Breast epithelium (tissue), 4 donors: ENCODE results near the gene AMPD1. TPM values are rescaled to one million over a fixed set of nuclear protein-coding genes. Genes with fewer than 3 reads are reported as not detected.

Source experiments
- DNase-seq, 2 donors: peaks; one replicate each; pipeline ENCODE4 v3.0.0-alpha.2; 2019; ENCODE audit warnings: low spot score in 2 of 2
- H3K27ac ChIP-seq, 2 donors: fragments of 200-600 bp; sonication (generic) in 1 of 2; one replicate each; pipeline ENCODE4 v1.5.1; 2016 to 2019; ENCODE audit warnings: mild to moderate bottlenecking in 1 of 2
- H3K27me3 ChIP-seq, 2 donors: fragments of 200-600 bp; sonication (generic) in 1 of 2; one replicate each; pipeline versions ENCODE4 v1.5.1 to v1.6.0; 2017 to 2019; ENCODE audit warnings: control low read depth in 1 of 2, mild to moderate bottlenecking in 1 of 2
- H3K36me3 ChIP-seq: fragments of 200-600 bp; one replicate; pipeline ENCODE4 v1.5.1; 2019
- H3K4me1 ChIP-seq, 2 donors: fragments of 200-600 bp; sonication (generic); one replicate each; pipeline ENCODE4 v1.5.1; 2016 to 2019; ENCODE audit warnings: control low read depth in 1 of 2
- H3K4me3 ChIP-seq, 3 donors: fragments of 200-600 bp; sonication (generic); 1 replicate in 2 of 3; 2 replicates in 1 of 3; pipeline ENCODE4 v1.5.1; 2016 to 2019; ENCODE audit warnings: mild to moderate bottlenecking in 3 of 3, moderate library complexity in 2 of 3
- H3K9me3 ChIP-seq, 2 donors: fragments of 200-600 bp; sonication (generic) in 1 of 2; one replicate each; pipeline ENCODE4 v1.5.1; 2016 to 2019; ENCODE audit warnings: control low read depth in 1 of 2
- POLR2A ChIP-seq: fragments of 450-650 bp; IDR thresholded peaks from one replicate; pipeline ENCODE4 v1.6.1; 2016; ENCODE audit warnings: antibody characterized with exemption, mild to moderate bottlenecking, moderate library complexity
- POLR2AphosphoS5 ChIP-seq, 3 donors: sonication (generic); formaldehyde crosslinking; IDR thresholded peaks; one replicate each; pipeline ENCODE4 v1.6.1; 2017; ENCODE audit warnings: antibody characterized with exemption in 3 of 3
- intact Hi-C: fragments of 100-400 bp; cut with DNase I; formaldehyde crosslinking; loops from one replicate; pipeline ENCODE4 v1.15.1; 2023; ENCODE audit warnings: low total_unique reads
- total RNA-seq, 3 donors: library from RNA; depleted of rRNA; stranded (reverse); fragments of >200 nt; gene quantifications; one replicate each; pipeline ENCODE4 v1.1.0, GENCODE V29; 2016
- TF ChIP-seq, protein P1 (sequence below), 3 donors: fragments of 450-650 bp; IDR thresholded peaks; one replicate each; pipeline ENCODE4 v1.5.1; 2016 to 2017; ENCODE audit warnings: antibody characterized with exemption in 3 of 3, mild to moderate bottlenecking in 3 of 3, moderate library complexity in 3 of 3

AMPD1 gene
- total RNA-seq, 3 donors from 2014 or later, result 2.3 to 2.9 TPM; not detected in 1

DNA sequence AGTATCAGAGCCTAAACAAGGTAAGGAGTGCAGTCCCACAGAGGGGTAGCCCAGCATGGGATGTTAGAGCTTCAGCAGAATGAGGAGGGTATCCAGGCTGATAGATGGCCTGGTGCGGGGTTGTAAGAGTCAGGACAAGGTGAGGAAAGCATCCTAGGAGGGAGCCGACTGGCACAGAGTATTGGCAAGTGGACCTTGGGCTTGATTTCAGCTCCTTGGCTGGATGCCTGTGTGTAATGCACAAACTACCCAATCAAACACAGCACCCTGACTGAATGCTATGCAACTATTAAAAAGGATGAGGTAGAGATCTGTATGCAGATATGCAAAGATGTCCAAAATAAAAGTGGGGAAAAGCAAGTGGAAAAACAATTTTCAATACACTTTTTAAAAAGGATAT lies 43.5 kb downstream of the AMPD1 start:
- intact Hi-C loops, result no loop called here
- H3K36me3 ChIP-seq, result no peaks in the 10 kb centered on the region
- no peak for DNase-seq
- no peaks in the 10 kb centered on the region for H3K4me1 ChIP-seq
- no peak overlapping the region for H3K4me3 ChIP-seq
- H3K9me3 ChIP-seq, result no peaks in the 10 kb centered on the region
- H3K27ac ChIP-seq, result no peak overlapping the region
- no peaks in the 10 kb centered on the region for H3K27me3 ChIP-seq
- TF ChIP-seq, protein P1, sequence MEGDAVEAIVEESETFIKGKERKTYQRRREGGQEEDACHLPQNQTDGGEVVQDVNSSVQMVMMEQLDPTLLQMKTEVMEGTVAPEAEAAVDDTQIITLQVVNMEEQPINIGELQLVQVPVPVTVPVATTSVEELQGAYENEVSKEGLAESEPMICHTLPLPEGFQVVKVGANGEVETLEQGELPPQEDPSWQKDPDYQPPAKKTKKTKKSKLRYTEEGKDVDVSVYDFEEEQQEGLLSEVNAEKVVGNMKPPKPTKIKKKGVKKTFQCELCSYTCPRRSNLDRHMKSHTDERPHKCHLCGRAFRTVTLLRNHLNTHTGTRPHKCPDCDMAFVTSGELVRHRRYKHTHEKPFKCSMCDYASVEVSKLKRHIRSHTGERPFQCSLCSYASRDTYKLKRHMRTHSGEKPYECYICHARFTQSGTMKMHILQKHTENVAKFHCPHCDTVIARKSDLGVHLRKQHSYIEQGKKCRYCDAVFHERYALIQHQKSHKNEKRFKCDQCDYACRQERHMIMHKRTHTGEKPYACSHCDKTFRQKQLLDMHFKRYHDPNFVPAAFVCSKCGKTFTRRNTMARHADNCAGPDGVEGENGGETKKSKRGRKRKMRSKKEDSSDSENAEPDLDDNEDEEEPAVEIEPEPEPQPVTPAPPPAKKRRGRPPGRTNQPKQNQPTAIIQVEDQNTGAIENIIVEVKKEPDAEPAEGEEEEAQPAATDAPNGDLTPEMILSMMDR (IDR thresholded peaks at IDR 0.05), result no peak
- no peak for TF ChIP-seq POLR2AphosphoS5 (IDR thresholded peaks at IDR 0.05)
- TF ChIP-seq POLR2A, result no peak

DNA sequence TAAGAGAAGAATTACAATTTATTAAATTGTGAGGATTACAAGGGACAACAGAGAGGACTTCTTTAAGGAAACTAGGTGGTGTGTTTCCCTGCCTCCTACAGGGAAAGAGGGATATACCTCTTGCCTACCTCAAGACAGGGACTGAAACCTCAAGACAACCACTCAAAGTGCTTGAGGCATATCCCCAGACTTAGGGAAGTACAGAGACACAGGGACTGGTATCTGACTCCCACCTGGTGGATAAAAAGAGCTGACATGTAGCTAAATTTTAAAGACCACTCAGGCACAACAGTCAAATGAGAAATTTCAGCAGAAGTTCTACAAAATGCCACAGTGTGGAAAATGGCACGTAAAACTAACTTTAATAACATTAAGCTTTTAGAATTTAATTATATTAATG lies 46.8 kb downstream of the AMPD1 start:
- Histone ChIP-seq H3K36me3 (no peaks in the 10 kb centered on the region), H3K4me3 (no peak overlapping the region), H3K9me3 (no peaks in the 10 kb centered on the region), H3K4me1 (no peaks in the 10 kb centered on the region), H3K27ac (no peak overlapping the region), H3K27me3 (no peaks in the 10 kb centered on the region)
- TF ChIP-seq, protein P1 (IDR thresholded peaks at IDR 0.05), result no peak
- TF ChIP-seq POLR2A (no peak), POLR2AphosphoS5 (IDR thresholded peaks at IDR 0.05) (no peak)
- intact Hi-C loops, result no loop called here
- DNase-seq, result no peak

DNA sequence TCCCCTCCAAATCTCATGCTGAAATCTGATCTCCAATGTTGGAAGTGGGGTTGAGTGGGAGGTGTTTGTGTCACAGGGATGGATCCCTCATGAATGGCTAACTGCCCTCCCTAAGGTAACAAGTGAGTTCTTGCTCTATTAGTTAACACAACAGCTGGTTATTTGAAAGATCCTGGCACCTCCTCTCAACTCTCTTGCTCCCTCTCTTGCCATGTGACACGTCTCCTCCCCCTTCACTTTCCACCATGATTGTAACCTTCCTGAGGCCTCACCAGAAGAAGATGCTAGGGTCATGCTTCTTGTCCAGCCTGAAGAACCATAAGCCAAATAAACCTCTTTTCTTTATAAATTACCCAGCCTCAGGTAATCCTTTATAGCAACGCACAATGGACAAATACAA lies 54.0 kb downstream of the AMPD1 start:
- H3K4me1 ChIP-seq, result no peaks in the 10 kb centered on the region
- H3K27me3 ChIP-seq, result no peaks in the 10 kb centered on the region
- H3K27ac ChIP-seq, result no peak overlapping the region
- TF ChIP-seq POLR2A, result no peak
- TF ChIP-seq POLR2AphosphoS5 (IDR thresholded peaks at IDR 0.05), result no peak
- TF ChIP-seq, protein P1 (IDR thresholded peaks at IDR 0.05), result no peak
- H3K4me3 ChIP-seq, result no peak overlapping the region
- intact Hi-C loops, result no loop called here
- no peaks in the 10 kb centered on the region for H3K9me3 ChIP-seq
- no peaks in the 10 kb centered on the region for H3K36me3 ChIP-seq
- no peak for DNase-seq

- intact Hi-C loops, result no loop called here
- Histone ChIP-seq H3K27ac (no peak overlapping the region), H3K4me1 (no peaks in the 10 kb centered on the region), H3K36me3 (no peaks in the 10 kb centered on the region), H3K9me3 (no peaks in the 10 kb centered on the region), H3K27me3 (no peaks in the 10 kb centered on the region), H3K4me3 (no peak overlapping the region)
- DNase-seq, result no peak
- TF ChIP-seq, protein P1 (IDR thresholded peaks at IDR 0.05), result no peak
- TF ChIP-seq POLR2AphosphoS5 (IDR thresholded peaks at IDR 0.05) (no peak), POLR2A (no peak)
These were observed 56.4 kb downstream of the AMPD1 start for GRCh38 chr1:114638910-114639309.

DNA sequence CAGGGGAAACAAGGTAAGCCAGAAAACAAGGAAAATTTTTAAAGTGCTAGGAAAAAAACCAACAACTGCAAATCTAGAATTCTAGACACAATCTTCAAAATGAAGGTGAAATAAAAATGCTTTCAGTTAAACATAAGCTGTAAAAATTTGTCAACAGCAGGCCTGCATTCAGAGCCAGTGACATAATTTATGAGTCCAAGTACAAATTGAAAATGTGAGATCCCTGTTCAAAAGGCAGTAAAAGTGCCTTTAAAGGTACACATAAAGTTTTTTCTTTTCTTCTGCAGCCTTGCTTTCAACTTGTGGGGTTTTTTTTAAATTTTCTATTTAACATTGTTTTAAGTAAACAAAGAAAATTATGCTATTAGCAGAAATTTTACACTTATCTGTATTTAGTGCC lies 62.9 kb downstream of the AMPD1 start:
- Histone ChIP-seq H3K27me3 (no peaks in the 10 kb centered on the region), H3K36me3 (no peaks in the 10 kb centered on the region), H3K4me3 (no peak overlapping the region), H3K9me3 (no peaks in the 10 kb centered on the region), H3K4me1 (no peaks in the 10 kb centered on the region), H3K27ac (no peak overlapping the region)
- TF ChIP-seq POLR2AphosphoS5 (IDR thresholded peaks at IDR 0.05) (no peak), POLR2A (no peak)
- DNase-seq, result no peak
- intact Hi-C loops, result no loop called here

GRCh38 chr1:114627107-114627506 lies 68.2 kb downstream of the AMPD1 start:
- H3K36me3 ChIP-seq, result no peaks in the 10 kb centered on the region
- no peaks in the 10 kb centered on the region for H3K4me1 ChIP-seq
- TF ChIP-seq, protein P1 (IDR thresholded peaks at IDR 0.05), result no peak
- TF ChIP-seq POLR2AphosphoS5 (IDR thresholded peaks at IDR 0.05), result no peak
- TF ChIP-seq POLR2A, result no peak
- H3K9me3 ChIP-seq, result no peaks in the 10 kb centered on the region
- H3K27ac ChIP-seq, result no peak overlapping the region
- DNase-seq, result no peak
- intact Hi-C loops, result no loop called here
- H3K4me3 ChIP-seq, result no peak overlapping the region
- H3K27me3 ChIP-seq, result no peaks in the 10 kb centered on the region
